A549 (cell line): ENCODE results near the gene KCNN3.
"Not testable (repeated sequence)": the region's sequence is repeated elsewhere in the genome, so short reads cannot be mapped to it uniquely, and the experiment has no call there.

ENCODE experiments used
- CTCF ChIP-seq: fragments of >200 bp; sonication (Bioruptor Twin); formaldehyde crosslinking; IDR thresholded peaks from 3 replicates; pipeline ENCODE4 v1.5.1; 2016
- E2F6 ChIP-seq: IDR thresholded peaks from 2 replicates; pipeline ENCODE4 v1.6.1; 2012; ENCODE audit warnings: low read depth, borderline replicate concordance
- EHMT2 ChIP-seq: fragments of 200-600 bp; sonication (generic); IDR thresholded peaks from 2 replicates; pipeline ENCODE4 v1.6.1; 2016; ENCODE audit warnings: antibody characterized with exemption, low read depth, mild to moderate bottlenecking, moderate library complexity
- JUNB ChIP-seq: fragments of >200 bp; sonication (Bioruptor Twin); formaldehyde crosslinking; IDR thresholded peaks from 2 replicates; pipeline ENCODE4 v1.6.1; 2016
- RCOR1 ChIP-seq: fragments of 150-350 bp; IDR thresholded peaks from 2 replicates; pipeline ENCODE4 v1.6.1; 2014; ENCODE audit warnings: antibody characterized with exemption, low read length, low read depth
- REST ChIP-seq: fragments of 200-600 bp; sonication (generic); IDR thresholded peaks from 2 replicates; pipeline ENCODE4 v1.6.1; 2016; ENCODE audit warnings: antibody characterized with exemption, mild to moderate bottlenecking, moderate library complexity
- USF2 ChIP-seq: fragments of 450-650 bp; IDR thresholded peaks from 2 replicates; pipeline ENCODE4 v1.6.1; 2014; ENCODE audit warnings: antibody characterized with exemption
- ZC3H11A ChIP-seq: fragments of 450-650 bp; IDR thresholded peaks from 2 replicates; pipeline ENCODE4 v1.6.1; 2014; ENCODE audit warnings: antibody characterized with exemption, mild to moderate bottlenecking

GRCh38 chr1:154677844-154678243, 192.2 kb downstream of the KCNN3 start:
- not testable (repeated sequence) for TF ChIP-seq CTCF, USF2, RCOR1, REST, EHMT2, E2F6, JUNB, ZC3H11A
